Suprapubic skin (tissue), 4 donors: Measurements from ENCODE around the gene SPAG16. TPM values are rescaled to one million over a fixed set of nuclear protein-coding genes. Genes with fewer than 3 reads are reported as not detected.

ENCODE experiments used
- DNase-seq, 2 donors: peaks; one replicate each; pipeline ENCODE4 v3.0.0-alpha.2; 2019; ENCODE audit warnings: low spot score in 2 of 2
- H3K27ac ChIP-seq: fragments of 200-600 bp; sonication (generic); one replicate; pipeline ENCODE4 v1.5.1; 2019
- H3K27me3 ChIP-seq: fragments of 200-600 bp; sonication (generic); one replicate; pipeline ENCODE4 v1.5.1; 2019
- H3K36me3 ChIP-seq: fragments of 200-600 bp; sonication (generic); one replicate; pipeline ENCODE4 v1.5.1; 2019
- H3K4me1 ChIP-seq: fragments of 200-600 bp; sonication (generic); one replicate; pipeline ENCODE4 v1.5.1; 2019
- H3K4me3 ChIP-seq: fragments of 200-600 bp; sonication (generic); one replicate; pipeline ENCODE4 v1.5.1; 2019; ENCODE audit warnings: mild to moderate bottlenecking
- H3K9me3 ChIP-seq: fragments of 200-600 bp; sonication (generic); one replicate; pipeline ENCODE4 v1.5.1; 2019
- CTCF ChIP-seq, 2 donors: fragments of 200-600 bp in 1 of 2; fragments of 450-650 bp in 1 of 2; sonication (generic) in 1 of 2; IDR thresholded peaks; one replicate each; pipeline ENCODE4 v1.5.1; 2016 to 2019; ENCODE audit warnings: antibody characterized with exemption in 2 of 2, mild to moderate bottlenecking in 1 of 2, moderate library complexity in 1 of 2
- EP300 ChIP-seq: sonication (generic); formaldehyde crosslinking; IDR thresholded peaks from one replicate; pipeline ENCODE4 v1.6.1; 2017; ENCODE audit warnings: antibody characterized with exemption
- POLR2A ChIP-seq, 2 donors: fragments of 450-650 bp; IDR thresholded peaks; one replicate each; pipeline ENCODE4 v1.6.1; 2017; ENCODE audit warnings: antibody characterized with exemption in 2 of 2, mild to moderate bottlenecking in 2 of 2, moderate library complexity in 2 of 2
- POLR2AphosphoS5 ChIP-seq, 3 donors: sonication (generic); formaldehyde crosslinking; IDR thresholded peaks; one replicate each; pipeline ENCODE4 v1.6.1; 2017; ENCODE audit warnings: antibody characterized with exemption in 3 of 3
- WGBS: methylation state at CpG from one replicate; pipeline ENCODE4 v1.1.5; 2018; 5-methylcytosine and 5-hydroxymethylcytosine counted together
- total RNA-seq, 4 donors: library from RNA; depleted of rRNA; stranded (reverse); fragments of >200 nt; gene quantifications; one replicate each; pipeline ENCODE4 v1.1.0, GENCODE V29; 2016

Gene SPAG16
- total RNA-seq, 4 donors from 2014 or later, result 17.5 to 31.4 (median 22.0) TPM

DNA sequence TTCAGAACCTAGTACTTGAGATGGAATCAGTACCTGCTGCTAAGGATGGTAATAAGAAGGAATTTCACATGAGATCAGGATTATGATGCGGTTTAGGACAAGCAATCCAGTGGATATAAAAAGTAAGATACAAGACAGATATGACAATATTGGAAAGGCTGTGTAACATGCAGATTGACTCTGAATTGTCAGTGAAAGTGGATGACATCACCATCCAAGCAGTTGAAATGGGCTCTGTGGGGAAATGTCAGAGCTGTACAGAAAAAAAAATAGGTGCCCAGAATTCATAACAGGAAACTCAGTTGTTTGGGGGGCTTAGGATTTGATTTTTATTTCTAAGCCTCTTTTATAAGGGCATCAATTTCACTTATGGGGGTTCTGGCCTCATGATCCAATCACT is 438.3 kb downstream of the SPAG16 start:
- H3K9me3 ChIP-seq, result peaks cover 4% of the 10 kb centered on the region
- no peaks in the 10 kb centered on the region for H3K4me1 ChIP-seq
- no peak for DNase-seq
- no peak overlapping the region for H3K4me3 ChIP-seq
- WGBS, result 62% methylated on average over 1 of the region's 1 CpG
- TF ChIP-seq CTCF (IDR thresholded peaks at IDR 0.05) (no peak), POLR2A (IDR thresholded peaks at IDR 0.05) (no peak), EP300 (no peak), POLR2AphosphoS5 (IDR thresholded peaks at IDR 0.05) (no peak)
- no peak overlapping the region for H3K27ac ChIP-seq
- H3K36me3 ChIP-seq, result no peaks in the 10 kb centered on the region
- H3K27me3 ChIP-seq, result no peaks in the 10 kb centered on the region

DNA sequence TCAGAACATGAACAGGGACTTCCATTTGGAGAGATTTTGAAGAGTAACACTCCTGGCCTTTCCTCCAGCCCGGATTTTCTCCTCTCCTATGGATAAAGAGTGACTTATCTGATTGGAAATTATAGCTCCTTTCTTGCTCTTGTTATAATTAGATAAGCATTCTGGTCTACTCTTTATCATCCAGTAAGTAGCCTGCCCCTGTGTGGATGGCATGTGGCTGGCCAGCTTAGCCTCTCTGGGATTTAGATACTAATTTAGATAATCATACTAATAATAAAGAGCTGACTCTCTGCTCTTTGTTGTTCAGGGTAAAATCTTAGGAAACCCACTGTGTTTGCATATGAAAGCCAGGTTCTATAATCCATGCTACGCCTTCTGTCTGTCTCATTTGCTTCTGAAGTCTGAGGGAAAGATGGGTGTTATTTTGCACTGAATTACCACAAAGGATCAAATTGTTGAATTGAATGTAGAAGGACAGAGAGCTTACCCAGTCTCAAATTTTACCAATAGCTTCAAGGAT is 438.8 kb downstream of the SPAG16 start:
- H3K4me1 ChIP-seq, result no peaks in the 10 kb centered on the region
- no peak for TF ChIP-seq POLR2A (IDR thresholded peaks at IDR 0.05)
- no peak for TF ChIP-seq CTCF (IDR thresholded peaks at IDR 0.05)
- no peak for TF ChIP-seq POLR2AphosphoS5 (IDR thresholded peaks at IDR 0.05)
- no peak for DNase-seq
- no peaks in the 10 kb centered on the region for H3K36me3 ChIP-seq
- no peaks in the 10 kb centered on the region for H3K27me3 ChIP-seq
- no peak overlapping the region for H3K27ac ChIP-seq
- H3K4me3 ChIP-seq, result no peak overlapping the region
- WGBS, result 57% methylated on average over 2 of the region's 2 CpGs
- peaks cover 4% of the 10 kb centered on the region for H3K9me3 ChIP-seq

DNA sequence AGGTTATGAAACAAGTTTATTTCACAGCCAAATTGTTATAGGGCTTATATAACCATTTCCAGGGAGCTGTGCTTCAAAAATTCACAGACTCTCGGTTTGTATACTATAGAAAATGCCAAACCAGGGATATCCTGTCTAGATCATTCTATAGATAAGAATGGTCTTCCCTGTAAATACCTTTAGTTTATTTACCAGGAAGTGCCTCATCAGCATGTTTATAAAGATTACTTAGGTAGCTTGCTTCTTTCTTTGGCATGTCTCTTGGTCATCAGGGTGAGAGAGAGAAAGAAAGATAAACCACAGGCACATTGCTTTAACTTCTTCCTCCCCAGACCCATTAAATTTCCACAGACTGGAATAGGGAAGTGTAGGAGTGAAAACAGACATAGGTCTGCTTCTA is 439.4 kb downstream of the SPAG16 start:
- 18% methylated on average over 1 of the region's 1 CpG for WGBS
- no peaks in the 10 kb centered on the region for H3K36me3 ChIP-seq
- peaks cover 4% of the 10 kb centered on the region for H3K9me3 ChIP-seq
- no peak overlapping the region for H3K27ac ChIP-seq
- no peak for TF ChIP-seq EP300
- no peak for TF ChIP-seq POLR2AphosphoS5 (IDR thresholded peaks at IDR 0.05)
- H3K27me3 ChIP-seq, result no peaks in the 10 kb centered on the region
- H3K4me1 ChIP-seq, result no peaks in the 10 kb centered on the region
- DNase-seq, result no peak
- H3K4me3 ChIP-seq, result no peak overlapping the region

DNA sequence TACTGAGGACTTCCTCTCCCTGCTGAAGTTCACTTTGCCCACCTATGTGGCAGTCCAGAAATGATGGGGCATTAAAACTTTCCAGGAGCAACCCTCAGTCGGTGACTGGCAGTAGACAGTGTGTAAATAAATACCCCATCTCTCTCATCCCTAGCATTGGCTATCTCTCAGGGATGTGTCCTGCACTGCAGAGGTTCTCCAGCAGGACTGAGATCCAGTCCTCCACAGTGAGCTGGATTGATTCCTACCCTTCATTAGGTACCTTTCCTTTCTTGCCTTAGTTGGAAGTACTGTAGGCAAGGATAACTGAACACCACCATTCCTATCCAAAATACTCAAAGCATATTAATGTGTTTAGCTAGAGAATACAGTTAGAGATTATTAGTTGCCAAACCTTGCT is 441.8 kb downstream of the SPAG16 start:
- 88% methylated on average over 1 of the region's 1 CpG for WGBS
- TF ChIP-seq POLR2AphosphoS5 (IDR thresholded peaks at IDR 0.05) (no peak), CTCF (IDR thresholded peaks at IDR 0.05) (no peak), POLR2A (IDR thresholded peaks at IDR 0.05) (no peak), EP300 (no peak)
- no peaks in the 10 kb centered on the region for H3K27me3 ChIP-seq

DNA sequence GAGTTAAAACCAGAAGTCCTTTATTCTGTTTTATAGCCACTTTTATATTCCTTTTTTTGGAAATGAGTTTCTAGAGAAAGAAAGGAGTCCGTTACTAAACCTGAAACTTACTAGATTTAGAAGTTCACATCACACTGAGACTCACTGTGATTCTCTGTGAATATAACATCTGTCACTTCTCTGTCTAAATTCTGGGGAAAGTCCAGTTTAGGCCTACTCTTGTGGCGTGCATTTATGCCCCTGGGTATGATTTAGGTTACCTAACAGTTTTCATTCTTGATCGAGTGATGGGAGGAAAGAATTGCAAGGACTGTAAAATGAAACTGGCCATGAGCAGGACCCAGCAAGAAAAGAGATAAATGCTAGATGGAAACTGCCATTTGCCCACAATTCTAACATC is 449.6 kb downstream of the SPAG16 start:
- 59% methylated on average over 3 of the region's 3 CpGs for WGBS
- Histone ChIP-seq H3K4me1 (no peaks in the 10 kb centered on the region), H3K4me3 (no peak overlapping the region), H3K36me3 (no peaks in the 10 kb centered on the region), H3K27ac (no peak overlapping the region), H3K9me3 (no peaks in the 10 kb centered on the region), H3K27me3 (no peaks in the 10 kb centered on the region)
- TF ChIP-seq EP300 (no peak), POLR2AphosphoS5 (IDR thresholded peaks at IDR 0.05) (no peak), CTCF (IDR thresholded peaks at IDR 0.05) (no peak), POLR2A (IDR thresholded peaks at IDR 0.05) (no peak)
- no peak for DNase-seq

More for the DNA sequence above, 441.8 kb downstream of the SPAG16 start:
- Histone ChIP-seq H3K36me3 (no peaks in the 10 kb centered on the region), H3K9me3 (no peaks in the 10 kb centered on the region), H3K4me1 (no peaks in the 10 kb centered on the region), H3K4me3 (no peak overlapping the region), H3K27ac (no peak overlapping the region)
- no peak for DNase-seq

- Histone ChIP-seq H3K4me3 (no peak overlapping the region), H3K36me3 (no peaks in the 10 kb centered on the region), H3K4me1 (no peaks in the 10 kb centered on the region), H3K9me3 (no peaks in the 10 kb centered on the region), H3K27ac (no peak overlapping the region), H3K27me3 (no peaks in the 10 kb centered on the region)
- WGBS, result 88% methylated on average over 3 of the region's 3 CpGs
- TF ChIP-seq EP300, result no peak
- TF ChIP-seq POLR2AphosphoS5 (IDR thresholded peaks at IDR 0.05), result no peak
- TF ChIP-seq POLR2A (IDR thresholded peaks at IDR 0.05), result no peak
- no peak for TF ChIP-seq CTCF (IDR thresholded peaks at IDR 0.05)
- DNase-seq, result no peak
Observed at GRCh38 chr2:213740453-213740852, 456.2 kb downstream of the SPAG16 start.
